Activated CD4-positive, alpha-beta T cell treated with anti-CD3 and anti-CD28 coated beads for 48 hours (primary cell): Measurements from ENCODE around the gene CAPZA1.
"Not testable (repeated sequence)": the region's sequence is repeated elsewhere in the genome, so short reads cannot be mapped to it uniquely, and the experiment has no call there.

Experiments
- DNase-seq: peaks from one replicate; pipeline ENCODE4 v3.0.0-alpha.2; 2020

CAPZA1 gene

GRCh38 chr1:112628516-112628915, 8.9 kb downstream of the CAPZA1 start:
- DNase-seq: no peak

GRCh38 chr1:112629256-112629655, 9.6 kb downstream of the CAPZA1 start:
- no peak for DNase-seq

GRCh38 chr1:112633628-112634027, 14.0 kb downstream of the CAPZA1 start:
- no peak for DNase-seq

- no peak for DNase-seq
Observed at GRCh38 chr1:112634367-112634766, 14.7 kb downstream of the CAPZA1 start.

DNA sequence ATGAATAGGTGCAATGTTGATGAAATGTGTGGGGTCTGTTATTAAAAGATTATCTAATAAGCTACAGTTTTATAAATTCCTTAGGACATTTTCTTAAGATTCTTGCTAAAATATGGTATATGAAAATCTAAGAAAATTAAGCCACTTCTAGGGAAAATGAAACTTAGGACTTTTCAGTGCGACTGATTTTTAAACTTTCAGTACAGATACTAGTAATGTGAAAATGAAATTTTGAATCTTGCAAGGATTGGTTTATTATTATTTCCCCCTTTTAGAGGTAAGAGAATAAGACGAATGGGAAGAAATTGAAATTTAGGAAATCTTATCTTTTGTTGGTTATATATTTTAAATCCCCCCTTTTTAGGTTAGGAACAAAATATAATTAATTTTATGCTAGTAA, 16.4 kb downstream of the CAPZA1 start:
- no peak for DNase-seq

- DNase-seq: no peak
Observed at GRCh38 chr1:112636597-112637253, 17.1 kb downstream of the CAPZA1 start.

GRCh38 chr1:112637254-112638109, 17.9 kb downstream of the CAPZA1 start:
- DNase-seq: no peak

- DNase-seq: no peak
Observed at GRCh38 chr1:112638110-112638428, 18.4 kb downstream of the CAPZA1 start.

GRCh38 chr1:112640437-112640836, 20.8 kb downstream of the CAPZA1 start:
- not testable (repeated sequence) for DNase-seq

- no peak for DNase-seq
Observed at GRCh38 chr1:112643080-112643479, 23.4 kb downstream of the CAPZA1 start.

GRCh38 chr1:112646225-112646624, 26.6 kb downstream of the CAPZA1 start:
- DNase-seq: no peak

GRCh38 chr1:112651205-112651604, 31.6 kb downstream of the CAPZA1 start:
- no peak for DNase-seq

DNA sequence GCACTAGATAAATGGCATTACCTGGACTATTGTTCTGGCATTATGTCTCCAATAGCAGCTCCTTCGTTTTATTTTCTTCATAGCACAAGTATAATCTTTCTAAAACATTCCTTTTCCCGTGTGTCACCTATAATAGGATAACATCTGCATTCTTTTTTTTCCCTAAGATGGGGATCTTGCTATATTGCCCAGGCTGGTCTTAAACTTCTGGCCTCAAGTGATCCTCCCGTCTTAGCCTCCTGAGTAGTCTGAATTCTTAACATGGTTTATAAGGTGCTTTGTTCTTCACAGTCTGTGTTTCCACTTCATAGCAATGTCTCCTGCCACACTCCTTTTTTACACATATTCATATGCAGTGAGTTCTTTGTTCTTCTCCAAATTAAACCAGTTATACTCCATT, 46.2 kb downstream of the CAPZA1 start:
- no peak for DNase-seq

DNA sequence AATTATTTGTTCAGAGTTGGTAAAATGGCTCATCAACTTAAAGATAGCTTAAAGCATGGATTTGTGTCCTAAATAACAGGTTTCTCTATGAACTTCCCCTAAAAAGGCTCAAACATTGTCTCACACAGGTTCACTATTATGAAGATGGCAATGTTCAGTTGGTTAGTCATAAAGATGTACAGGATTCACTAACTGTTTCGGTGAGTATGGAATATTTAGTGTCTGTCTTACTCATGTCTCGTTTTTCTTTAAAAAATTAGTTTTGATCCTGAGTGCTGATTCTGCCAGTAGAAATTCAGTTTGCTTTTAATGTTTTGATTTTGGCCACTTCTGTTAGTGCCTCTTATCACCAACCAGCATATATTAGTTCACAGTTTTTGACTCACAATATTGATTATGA, 47.3 kb downstream of the CAPZA1 start:
- DNase-seq: no peak

DNA sequence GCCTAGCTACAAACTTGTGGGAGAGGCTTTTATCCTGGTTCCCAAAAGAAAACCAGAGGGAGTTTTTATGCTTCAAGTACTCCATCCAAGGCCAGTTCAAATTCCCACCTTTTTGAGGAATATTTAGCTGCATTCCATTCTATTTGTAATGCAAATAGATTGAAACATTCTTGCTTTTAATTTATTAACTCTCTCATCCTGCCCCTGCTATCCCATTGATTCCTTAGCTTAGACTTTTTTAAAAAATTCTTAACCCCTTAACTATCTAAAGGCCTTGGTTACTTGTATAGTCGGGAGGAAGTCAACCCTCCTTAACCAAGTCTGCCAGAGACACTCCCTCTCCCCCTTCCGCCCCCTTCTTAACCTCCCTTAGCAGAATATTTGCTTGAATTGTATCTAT, 52.4 kb downstream of the CAPZA1 start:
- DNase-seq: no peak

- DNase-seq: no peak
Observed at GRCh38 chr1:112672842-112673241, 53.2 kb downstream of the CAPZA1 start.

GRCh38 chr1:112673592-112674439, 54.2 kb downstream of the CAPZA1 start:
- DNase-seq: no peak

DNA sequence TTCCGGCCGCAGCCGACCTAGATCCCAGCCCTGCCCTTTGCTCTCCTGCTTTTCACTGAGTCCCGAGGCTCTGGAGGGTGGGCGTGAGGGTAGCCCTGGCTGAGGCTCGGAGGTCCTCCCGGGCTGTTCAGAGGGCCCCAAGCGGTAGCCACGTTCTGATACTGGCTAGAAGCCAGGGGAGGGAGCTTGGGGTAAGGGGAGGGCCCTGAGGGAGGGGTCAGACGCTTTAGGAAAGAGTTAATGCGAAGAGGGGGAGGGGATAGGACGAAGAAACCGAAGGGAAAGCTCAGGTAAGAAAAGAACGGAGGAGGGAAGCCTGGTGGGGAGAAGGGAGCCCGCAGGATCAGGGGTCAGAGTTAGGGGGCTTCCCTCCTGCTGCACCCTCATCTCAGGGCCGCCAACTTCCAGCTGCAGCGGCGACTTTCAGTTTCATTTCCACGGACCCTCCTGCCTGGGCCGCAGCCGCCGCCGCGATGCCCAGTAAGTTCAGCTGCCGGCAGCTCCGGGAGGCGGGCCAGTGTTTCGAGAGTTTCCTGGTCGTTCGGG, 54.9 kb downstream of the CAPZA1 start, which contains the start of gene MOV10:
TSS of gene MOV10 (plus strand) at position 220 of the 546 bp plus-strand sequence. CDS start at position 474, 254 bp downstream.
- DNase-seq: peak; percentile 72

DNA sequence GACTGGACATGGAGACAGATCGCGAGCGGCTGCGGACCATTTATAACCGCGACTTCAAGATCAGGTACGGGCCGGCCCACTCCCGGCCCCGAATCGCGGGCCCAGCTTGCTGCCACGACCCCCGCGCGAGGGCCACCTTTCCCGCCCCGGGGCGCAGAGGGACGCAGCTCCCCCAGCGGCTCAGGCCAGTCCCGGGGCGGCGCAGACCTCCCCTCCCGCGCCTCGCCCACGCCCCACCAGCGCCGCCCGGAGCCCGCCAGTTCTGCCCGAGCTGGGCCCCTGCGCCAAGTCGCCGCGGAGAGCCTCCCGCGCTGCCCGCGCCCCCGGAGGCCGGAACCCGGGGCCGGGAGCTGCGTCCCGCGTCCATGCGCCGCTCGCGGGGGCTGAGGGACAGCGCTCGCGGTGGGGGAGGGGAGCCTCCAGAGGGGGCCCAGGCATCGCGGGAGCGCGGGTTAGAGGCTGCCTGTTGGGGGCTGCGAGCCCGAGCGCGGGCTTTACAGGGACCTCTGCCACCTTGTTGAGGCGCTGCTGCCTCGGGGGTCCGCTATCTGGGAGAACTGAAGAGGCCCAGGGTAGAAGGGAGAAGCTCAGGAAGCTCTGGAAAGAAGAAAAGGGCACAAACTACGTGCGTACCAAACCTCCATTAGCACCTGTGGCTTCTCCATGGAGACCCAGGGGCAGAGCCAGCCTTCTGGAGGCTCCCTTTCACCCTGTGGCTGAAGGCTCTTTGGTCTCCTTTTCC, 55.5 kb downstream of the CAPZA1 start:
- peak; percentile 56 for DNase-seq

GRCh38 chr1:112675728-112676381, 56.2 kb downstream of the CAPZA1 start:
- DNase-seq: no peak

- DNase-seq: no peak
Observed at GRCh38 chr1:112676543-112676942, 56.9 kb downstream of the CAPZA1 start.

DNA sequence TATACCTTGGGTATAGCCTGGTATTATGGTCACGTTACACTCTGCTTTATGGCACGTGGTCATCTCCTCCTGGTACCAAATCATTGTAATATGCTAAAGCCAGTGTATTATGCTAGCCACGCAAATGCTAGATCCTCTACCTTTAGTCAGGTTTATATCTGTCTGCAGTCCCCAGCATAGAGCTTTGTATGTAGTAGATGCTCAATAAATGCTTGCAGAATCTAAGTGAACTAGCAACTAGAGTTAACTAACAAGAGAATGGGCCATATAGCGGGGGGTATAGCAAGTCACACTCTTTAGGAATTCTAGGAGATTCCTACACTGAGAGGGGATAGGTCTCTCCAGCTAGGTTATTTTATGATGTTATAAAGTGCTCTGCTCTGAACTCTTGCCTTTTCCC, 57.9 kb downstream of the CAPZA1 start:
- no peak for DNase-seq
